ENCODE data around the gene ACAP1.

Gene ACAP1

DNA sequence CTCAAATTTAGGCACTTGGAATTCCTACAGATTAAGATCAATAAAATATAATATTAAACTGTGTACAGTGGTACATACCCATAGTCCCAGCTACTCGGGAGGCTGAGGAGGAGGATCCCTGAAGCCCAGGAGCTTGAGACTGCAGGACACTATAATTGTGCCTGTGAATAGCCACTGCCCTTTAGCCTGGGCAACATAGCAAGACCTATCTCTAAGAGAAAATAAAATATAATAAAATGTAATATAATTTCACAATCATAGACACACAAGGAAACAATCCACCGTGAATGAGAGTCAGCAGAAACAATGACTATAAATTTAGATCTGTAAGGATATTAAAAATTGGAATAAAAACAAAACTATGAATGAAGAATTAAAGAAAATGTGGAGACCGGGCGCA lies 34.5 kb downstream of the ACAP1 start:
- DNase-seq (ENCODE audit: low read depth), result no peak
- no peak overlapping the region for H3K4me3 ChIP-seq (ENCODE audit: low read depth, low read length)
- TF ChIP-seq, protein P1, sequence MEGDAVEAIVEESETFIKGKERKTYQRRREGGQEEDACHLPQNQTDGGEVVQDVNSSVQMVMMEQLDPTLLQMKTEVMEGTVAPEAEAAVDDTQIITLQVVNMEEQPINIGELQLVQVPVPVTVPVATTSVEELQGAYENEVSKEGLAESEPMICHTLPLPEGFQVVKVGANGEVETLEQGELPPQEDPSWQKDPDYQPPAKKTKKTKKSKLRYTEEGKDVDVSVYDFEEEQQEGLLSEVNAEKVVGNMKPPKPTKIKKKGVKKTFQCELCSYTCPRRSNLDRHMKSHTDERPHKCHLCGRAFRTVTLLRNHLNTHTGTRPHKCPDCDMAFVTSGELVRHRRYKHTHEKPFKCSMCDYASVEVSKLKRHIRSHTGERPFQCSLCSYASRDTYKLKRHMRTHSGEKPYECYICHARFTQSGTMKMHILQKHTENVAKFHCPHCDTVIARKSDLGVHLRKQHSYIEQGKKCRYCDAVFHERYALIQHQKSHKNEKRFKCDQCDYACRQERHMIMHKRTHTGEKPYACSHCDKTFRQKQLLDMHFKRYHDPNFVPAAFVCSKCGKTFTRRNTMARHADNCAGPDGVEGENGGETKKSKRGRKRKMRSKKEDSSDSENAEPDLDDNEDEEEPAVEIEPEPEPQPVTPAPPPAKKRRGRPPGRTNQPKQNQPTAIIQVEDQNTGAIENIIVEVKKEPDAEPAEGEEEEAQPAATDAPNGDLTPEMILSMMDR (IDR thresholded peaks at IDR 0.05; ENCODE audit: low read depth, low read length), result no peak
- TF ChIP-seq MYC (IDR thresholded peaks at IDR 0.05; ENCODE audit: low read depth, low read length) (no peak), POLR2A (IDR thresholded peaks at IDR 0.05; ENCODE audit: extremely low read depth, insufficient read length) (no peak)
- TF ChIP-seq, protein P2, sequence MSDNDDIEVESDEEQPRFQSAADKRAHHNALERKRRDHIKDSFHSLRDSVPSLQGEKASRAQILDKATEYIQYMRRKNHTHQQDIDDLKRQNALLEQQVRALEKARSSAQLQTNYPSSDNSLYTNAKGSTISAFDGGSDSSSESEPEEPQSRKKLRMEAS (IDR thresholded peaks at IDR 0.05; ENCODE audit: low read depth, low read length), result no peak

DNA sequence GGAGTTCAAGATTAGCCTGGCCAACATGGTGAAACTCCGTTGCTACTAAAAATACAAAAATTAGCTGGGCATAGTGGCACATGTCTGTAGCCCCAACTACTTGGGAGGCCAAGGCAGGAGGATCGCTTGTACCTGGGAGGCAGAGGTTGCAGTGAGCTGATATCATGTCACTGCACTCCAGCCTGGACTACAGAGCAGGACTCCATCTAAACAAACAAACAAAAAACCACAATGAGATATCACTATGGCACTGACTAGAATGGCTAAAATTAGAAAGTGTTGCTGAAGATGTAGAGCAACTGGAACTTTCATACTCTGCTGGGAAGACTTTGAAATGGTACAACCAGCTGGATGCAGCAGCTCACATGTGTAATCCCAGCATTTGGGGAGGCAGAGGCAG lies 38.0 kb downstream of the ACAP1 start:
- no peak for TF ChIP-seq POLR2A (IDR thresholded peaks at IDR 0.05; ENCODE audit: extremely low read depth, insufficient read length)
- TF ChIP-seq, protein P2 (IDR thresholded peaks at IDR 0.05; ENCODE audit: low read depth, low read length), result no peak
- TF ChIP-seq, protein P1 (IDR thresholded peaks at IDR 0.05; ENCODE audit: low read depth, low read length), result no peak
- no peak for TF ChIP-seq MYC (IDR thresholded peaks at IDR 0.05; ENCODE audit: low read depth, low read length)
- no peak for DNase-seq (ENCODE audit: low read depth)
- no peak overlapping the region for H3K4me3 ChIP-seq (ENCODE audit: low read depth, low read length)

DNA sequence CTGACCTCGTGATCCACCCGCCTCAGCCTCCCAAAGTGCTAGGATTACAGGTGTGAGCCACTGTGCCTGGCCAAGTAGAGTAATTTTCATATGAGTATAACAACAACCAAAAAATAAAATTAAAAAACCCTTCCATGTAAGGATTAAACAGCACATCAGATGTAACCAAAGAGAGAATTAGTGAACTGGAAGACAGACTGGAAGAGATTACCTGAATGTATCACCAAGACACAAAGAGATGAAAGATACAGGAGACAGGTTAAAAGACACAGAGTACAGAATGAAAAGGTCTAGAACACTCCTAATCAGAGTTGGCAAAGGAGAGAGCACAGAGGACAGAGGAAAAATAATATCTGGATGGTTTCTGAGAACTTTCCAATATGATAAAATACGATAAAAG lies 42.8 kb downstream of the ACAP1 start:
- no peak for DNase-seq (ENCODE audit: low read depth)
- H3K4me3 ChIP-seq (ENCODE audit: low read depth, low read length), result no peak overlapping the region
- TF ChIP-seq, protein P1 (IDR thresholded peaks at IDR 0.05; ENCODE audit: low read depth, low read length), result no peak
- TF ChIP-seq POLR2A (IDR thresholded peaks at IDR 0.05; ENCODE audit: extremely low read depth, insufficient read length) (no peak), MYC (IDR thresholded peaks at IDR 0.05; ENCODE audit: low read depth, low read length) (no peak)
- TF ChIP-seq, protein P2 (IDR thresholded peaks at IDR 0.05; ENCODE audit: low read depth, low read length), result no peak

DNA sequence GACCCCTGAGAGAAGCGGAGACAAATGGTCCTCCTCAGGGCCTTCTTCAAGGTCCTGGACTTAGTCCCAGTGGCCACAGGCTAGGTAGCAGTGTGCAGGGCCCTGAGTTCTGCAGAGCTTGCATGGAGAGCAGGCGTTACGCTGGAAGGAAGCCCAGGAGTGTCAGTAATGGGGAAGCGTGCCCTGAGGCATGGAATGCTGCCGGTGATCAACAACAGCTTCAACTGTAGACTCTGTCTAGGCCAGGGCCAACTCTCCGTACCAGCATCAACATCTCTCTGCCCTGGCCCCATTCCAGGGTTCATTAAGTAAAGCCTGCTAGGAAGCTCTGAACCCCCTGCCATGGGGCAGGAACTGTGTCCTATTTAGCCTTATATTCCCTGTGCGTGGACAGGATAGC lies 44.0 kb downstream of the ACAP1 start:
- H3K4me3 ChIP-seq (ENCODE audit: low read depth, low read length), result no peak overlapping the region
- TF ChIP-seq POLR2A (IDR thresholded peaks at IDR 0.05; ENCODE audit: extremely low read depth, insufficient read length) (no peak), MYC (IDR thresholded peaks at IDR 0.05; ENCODE audit: low read depth, low read length) (no peak)
- TF ChIP-seq, protein P2 (IDR thresholded peaks at IDR 0.05; ENCODE audit: low read depth, low read length), result no peak
- TF ChIP-seq, protein P1 (IDR thresholded peaks at IDR 0.05; ENCODE audit: low read depth, low read length), result no peak
- DNase-seq (ENCODE audit: low read depth), result no peak

DNA sequence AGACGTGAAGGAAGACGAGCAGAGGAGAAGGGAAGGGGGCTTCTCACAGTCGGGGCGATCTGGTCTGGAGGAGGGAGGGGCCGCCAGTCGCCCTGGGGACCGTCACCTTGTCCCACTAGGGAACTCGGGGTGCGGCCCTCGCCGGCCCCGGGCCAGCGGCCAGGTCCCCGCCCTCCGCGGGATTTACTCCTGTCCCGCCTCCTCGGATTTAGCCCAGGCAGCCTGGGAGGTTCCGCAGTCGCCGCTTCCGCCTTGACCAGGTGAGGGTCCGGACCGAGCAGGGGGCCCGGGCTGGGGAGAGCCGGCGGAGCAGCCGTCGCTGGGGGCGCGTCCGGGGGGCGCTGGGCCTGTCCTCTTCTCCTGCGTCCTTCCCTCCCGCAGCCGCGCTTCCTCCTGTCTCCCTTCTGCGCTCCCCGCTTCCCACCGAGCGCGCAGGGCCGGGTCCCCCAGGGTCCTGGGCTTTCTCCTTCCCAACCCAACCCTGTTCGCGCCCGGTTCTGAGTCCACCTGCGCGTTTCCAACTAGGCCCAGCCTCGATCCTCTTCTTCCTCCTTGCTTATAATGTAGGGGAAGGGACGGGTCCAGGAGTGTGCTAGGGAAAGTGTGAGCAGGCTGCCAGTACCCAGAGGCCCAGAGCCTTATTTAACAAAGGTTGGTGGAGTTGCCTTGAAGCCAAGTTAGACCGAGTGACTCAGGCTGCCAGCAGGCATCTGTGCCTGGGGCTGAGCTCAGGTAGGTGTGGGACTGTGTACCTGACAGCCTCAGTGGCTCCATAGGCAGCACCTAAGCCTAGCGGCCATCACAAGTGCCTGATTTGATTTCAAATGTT lies 44.7 kb downstream of the ACAP1 start, which contains the start of gene TNK1:
TNK1 (plus strand) TSS at position 235 of the 829 bp plus-strand sequence. CDS start 1,838 bp downstream, outside the sequence.
- H3K4me3 ChIP-seq (ENCODE audit: low read depth, low read length), result no peak within 1 kb of the TSS
- TF ChIP-seq POLR2A (IDR thresholded peaks at IDR 0.05; ENCODE audit: extremely low read depth, insufficient read length), result no peak
- no peak for DNase-seq (ENCODE audit: low read depth)

DNA sequence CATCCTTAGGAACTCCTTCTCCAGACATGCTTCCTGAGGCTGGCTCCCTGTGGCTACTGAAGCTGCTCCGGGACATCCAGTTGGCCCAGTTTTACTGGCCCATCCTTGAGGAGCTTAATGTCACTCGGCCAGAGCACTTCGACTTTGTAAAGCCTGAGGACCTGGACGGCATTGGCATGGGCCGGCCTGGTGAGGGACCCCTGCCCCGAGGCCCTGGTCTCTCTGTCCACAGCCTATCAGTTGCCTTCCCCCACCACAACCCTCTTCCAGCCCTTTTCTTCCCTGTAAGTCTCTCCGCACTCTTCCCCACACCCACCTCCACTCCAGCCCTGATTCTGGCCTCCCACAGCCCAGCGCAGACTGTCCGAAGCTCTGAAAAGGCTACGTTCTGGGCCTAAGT lies 46.6 kb downstream of the ACAP1 start:
- no peak overlapping the region for H3K4me3 ChIP-seq (ENCODE audit: low read depth, low read length)
- no peak for DNase-seq (ENCODE audit: low read depth)
- no peak for TF ChIP-seq MYC (IDR thresholded peaks at IDR 0.05; ENCODE audit: low read depth, low read length)
- no peak for TF ChIP-seq POLR2A (IDR thresholded peaks at IDR 0.05; ENCODE audit: extremely low read depth, insufficient read length)
- TF ChIP-seq, protein P2 (IDR thresholded peaks at IDR 0.05; ENCODE audit: low read depth, low read length), result no peak
- TF ChIP-seq, protein P1 (IDR thresholded peaks at IDR 0.05; ENCODE audit: low read depth, low read length), result no peak
